Keratinocyte (primary cell): ENCODE data around the gene BAZ2B.

Experiments
- EZH2 ChIP-seq: IDR thresholded peaks from one replicate; pipeline ENCODE4 v1.6.1; 2012; ENCODE audit warnings: inconsistent platforms, mild to moderate bottlenecking, low read length, moderate library complexity
- TF ChIP-seq, protein P1 (sequence below), 3 experiments: IDR thresholded peaks in 1 of 3; conservative IDR thresholded peaks in 1 of 3; optimal IDR thresholded peaks in 1 of 3; 2 replicates in 2 of 3; 3 replicates in 1 of 3; pipeline versions ENCODE3 to v1.5.1; 2011; ENCODE audit warnings: low read length in 3 of 3, mild to moderate bottlenecking in 3 of 3, moderate library complexity in 2 of 3, control low read depth in 1 of 3, inconsistent platforms in 1 of 3; ENCODE audit not compliant: insufficient read depth in 2 of 3; ENCODE audit errors: extremely low read depth in 1 of 3

- TF ChIP-seq, protein P1, sequence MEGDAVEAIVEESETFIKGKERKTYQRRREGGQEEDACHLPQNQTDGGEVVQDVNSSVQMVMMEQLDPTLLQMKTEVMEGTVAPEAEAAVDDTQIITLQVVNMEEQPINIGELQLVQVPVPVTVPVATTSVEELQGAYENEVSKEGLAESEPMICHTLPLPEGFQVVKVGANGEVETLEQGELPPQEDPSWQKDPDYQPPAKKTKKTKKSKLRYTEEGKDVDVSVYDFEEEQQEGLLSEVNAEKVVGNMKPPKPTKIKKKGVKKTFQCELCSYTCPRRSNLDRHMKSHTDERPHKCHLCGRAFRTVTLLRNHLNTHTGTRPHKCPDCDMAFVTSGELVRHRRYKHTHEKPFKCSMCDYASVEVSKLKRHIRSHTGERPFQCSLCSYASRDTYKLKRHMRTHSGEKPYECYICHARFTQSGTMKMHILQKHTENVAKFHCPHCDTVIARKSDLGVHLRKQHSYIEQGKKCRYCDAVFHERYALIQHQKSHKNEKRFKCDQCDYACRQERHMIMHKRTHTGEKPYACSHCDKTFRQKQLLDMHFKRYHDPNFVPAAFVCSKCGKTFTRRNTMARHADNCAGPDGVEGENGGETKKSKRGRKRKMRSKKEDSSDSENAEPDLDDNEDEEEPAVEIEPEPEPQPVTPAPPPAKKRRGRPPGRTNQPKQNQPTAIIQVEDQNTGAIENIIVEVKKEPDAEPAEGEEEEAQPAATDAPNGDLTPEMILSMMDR (optimal IDR thresholded peaks at IDR 0.05 in 1 of 3, IDR thresholded peaks at IDR 0.05 in 1 of 3, conservative IDR thresholded peaks at IDR 0.05 in 1 of 3; ENCODE audit: extremely low read depth in 1 of 3, insufficient read depth in 2 of 3, low read length in 3 of 3): no peak
- no peak for TF ChIP-seq EZH2
These were observed 178.1 kb downstream of the BAZ2B start for GRCh38 chr2:159438284-159438683.
